Stimulated activated CD8-positive, alpha-beta memory T cell treated with anti-CD3 and anti-CD28 coated beads, Interleukin-12 subunit alpha, Interleukin-12 subunit beta, amount 100 ng/mL, for 4 hours (primary cell): ENCODE data around the gene GNB1L.
"Not testable (repeated sequence)": the region's sequence is repeated elsewhere in the genome, so short reads cannot be mapped to it uniquely, and the experiment has no call there.

Experiments
- DNase-seq: peaks from one replicate; pipeline ENCODE4 v3.0.0-alpha.2; 2020; ENCODE audit warnings: low read depth

The GNB1L gene

DNA sequence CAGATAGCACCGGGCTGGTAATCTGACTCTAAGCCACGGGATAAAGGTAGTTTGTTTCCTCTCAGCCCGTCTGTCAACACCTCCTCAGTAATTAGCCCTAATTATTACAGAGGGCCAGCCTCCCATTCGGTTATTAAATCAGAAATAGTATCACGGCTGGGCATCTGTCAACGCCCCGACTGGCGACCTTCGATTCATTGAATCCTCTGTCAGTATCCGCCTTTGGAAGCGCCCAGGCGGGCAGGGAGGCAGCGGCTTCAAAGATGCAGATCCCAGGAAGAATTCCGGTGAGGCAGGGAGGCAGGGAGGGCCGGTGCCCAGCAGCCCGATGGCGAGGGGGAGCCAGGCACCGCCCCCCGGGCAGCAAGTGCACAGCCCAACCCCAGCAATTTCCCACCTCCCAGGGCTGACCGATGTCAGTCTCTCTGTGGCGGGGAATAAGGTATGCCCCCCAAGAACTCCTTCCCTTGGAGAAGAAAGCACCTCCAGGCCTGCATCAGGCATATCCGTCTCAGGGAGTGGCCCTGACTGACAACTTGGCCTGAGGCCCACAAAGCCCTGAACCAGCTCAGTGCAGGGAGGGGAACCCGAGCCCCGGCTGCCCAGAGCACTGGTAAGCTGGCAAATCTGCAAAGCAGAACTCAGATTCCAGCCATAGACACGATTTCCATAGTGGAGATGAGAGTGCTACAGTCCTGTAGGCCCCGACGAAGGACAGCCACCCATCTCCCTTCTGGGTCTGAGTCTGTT, 11.4 kb downstream of the GNB1L start:
- DNase-seq: no peak

DNA sequence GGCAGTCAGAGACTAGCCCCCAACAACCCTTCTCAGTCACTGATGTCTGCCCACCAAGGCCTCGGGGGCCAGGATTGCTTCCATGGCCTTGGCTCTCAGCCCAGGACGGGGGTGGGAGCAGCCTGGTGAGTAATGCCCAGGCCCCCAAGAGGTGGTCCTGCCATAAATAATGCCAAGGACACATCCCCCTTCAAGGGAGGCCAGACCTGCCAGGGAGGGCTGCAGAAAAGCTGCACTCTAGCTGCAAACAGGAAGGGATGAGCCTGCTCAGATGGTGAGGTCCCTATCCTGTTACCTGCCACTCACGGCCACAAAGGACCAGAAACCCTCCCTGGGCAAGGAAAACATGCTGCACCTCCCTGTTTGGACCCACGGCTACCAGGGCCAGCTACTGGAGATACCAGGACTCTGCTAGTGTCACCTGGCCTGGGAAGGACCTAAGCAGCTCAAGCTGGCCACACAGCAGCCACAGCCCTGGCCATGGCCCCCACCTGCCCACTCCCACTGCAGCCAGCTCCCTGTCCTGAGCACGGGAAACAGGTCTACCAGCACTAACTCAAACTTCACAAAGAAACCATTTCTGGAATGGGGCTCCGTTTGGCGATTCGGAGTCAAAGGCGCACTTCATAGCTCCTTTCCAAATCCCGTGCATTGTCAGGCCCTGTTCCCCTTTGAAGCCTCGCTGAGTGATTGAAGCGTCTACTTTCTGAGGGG, 12.1 kb downstream of the GNB1L start:
- DNase-seq: no peak

DNA sequence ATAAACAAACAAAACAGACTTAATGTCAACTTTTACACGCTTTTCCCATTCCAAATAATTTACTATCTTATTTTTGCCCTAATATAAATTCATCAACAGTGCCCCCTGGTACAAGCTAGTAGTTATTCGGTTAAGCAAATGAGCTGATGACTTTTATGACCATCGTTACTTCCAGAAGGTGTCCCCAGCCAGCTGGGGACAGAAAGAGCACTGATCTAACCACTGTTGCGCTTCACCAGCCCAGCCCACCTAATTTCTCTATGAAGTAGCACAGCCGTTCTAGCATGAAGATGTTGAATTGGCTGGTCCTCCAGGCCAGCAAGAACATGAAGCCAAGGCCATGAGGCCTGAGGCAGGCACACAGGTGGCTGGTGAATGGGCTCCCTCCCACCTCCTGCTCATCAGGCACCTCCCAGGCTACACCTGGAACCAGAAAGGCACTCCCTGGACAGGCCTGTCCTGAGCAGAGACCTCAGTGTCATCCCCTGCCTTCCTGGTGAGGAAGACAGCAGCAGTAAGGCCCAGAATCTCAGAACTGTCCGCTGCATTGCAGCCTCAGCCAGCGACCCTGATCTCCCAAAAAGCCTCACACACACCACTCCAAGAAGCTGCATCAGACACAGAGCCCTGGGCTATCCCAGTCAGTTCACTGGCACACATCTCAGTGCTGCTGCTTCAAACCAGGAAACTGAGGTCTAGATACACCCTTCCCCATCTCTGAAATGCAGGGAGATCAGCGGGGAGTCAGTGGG, 12.9 kb downstream of the GNB1L start:
- DNase-seq: no peak

DNA sequence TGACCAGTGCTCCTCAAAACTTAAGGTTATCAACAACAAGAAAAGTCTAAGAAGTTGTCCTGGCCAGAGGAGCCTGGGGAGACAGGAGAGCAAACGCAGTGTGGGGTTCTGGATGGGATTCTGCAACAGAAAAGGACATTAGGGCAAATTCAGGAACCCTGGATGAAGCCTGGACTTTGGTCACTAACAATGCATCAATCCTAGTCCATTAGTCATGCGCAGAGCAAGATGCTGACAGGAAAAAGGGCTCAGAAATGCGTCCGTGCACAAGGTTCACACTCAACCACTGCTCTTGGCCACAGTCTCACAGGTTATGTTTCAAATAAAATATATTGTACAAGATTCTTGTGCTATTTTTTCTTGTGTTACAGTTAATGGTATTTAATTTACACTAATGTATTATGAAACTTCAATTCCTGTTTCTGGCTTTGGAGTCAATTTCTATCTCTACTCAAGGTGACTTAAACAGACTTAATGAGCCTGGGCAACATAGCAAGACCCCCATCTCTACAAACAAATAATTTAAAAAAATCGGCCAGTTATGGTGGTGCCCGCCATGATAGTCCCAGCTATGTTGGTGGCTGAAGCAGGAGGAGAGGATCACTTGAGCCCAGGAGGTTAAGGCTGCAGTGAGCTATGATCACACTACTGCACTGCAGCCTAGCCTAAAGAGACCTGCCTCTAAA, 13.6 kb downstream of the GNB1L start:
- no peak for DNase-seq

DNA sequence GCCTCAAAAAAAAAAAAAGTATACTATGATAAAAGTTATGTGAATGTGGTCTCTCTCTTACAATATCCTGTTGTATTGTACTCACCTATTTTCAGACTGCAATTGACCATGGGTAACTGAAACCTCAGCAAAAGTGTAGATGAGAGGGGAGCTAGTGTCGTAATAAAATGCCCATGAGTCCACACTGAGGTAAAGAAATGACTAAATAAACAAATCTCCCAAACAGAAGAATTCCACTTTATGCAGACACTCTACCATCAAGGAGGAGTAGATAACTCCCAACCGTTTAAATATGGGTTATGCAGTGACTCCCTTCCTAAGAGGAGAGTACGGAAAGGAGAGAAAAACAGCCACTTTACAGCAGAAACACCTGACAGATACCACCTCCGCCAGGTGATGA, 14.6 kb downstream of the GNB1L start:
- no peak for DNase-seq

DNA sequence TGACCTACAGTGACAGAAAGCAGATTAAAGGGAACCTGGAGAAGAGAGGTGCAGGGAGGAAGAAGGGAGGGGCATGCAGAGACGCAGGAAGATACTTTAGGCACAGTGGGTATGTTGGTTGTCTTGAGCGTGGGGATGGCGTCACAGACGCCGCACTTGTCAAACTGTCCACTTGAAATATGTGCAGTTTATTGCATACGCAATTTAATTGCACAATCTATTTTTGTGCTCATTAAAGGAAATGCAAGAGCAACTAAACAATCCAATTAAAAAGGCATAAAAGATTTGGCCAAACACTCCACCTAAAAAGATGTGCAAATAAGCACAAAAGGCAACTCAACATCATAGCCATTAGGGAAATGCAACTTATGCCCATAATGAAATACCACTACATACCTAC, 16.8 kb downstream of the GNB1L start:
- no peak for DNase-seq

DNA sequence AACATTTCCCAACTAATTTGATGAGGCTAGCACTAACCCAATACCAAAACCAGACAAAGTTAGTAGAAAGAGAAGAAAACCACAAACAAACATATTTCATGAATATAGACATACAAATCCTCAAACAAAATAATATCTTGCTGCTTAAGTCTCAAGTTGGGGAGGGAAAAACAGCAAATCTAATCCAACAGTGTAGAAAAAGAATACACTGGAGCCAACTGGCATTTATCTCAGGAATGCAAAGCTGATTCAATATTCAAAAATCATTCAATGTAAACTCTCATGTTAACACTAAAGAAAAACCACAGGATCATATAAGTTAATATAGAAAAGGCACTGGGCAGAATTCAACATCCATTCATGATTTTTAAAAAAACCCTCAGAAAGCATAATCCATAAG, 18.2 kb downstream of the GNB1L start:
- no peak for DNase-seq

DNA sequence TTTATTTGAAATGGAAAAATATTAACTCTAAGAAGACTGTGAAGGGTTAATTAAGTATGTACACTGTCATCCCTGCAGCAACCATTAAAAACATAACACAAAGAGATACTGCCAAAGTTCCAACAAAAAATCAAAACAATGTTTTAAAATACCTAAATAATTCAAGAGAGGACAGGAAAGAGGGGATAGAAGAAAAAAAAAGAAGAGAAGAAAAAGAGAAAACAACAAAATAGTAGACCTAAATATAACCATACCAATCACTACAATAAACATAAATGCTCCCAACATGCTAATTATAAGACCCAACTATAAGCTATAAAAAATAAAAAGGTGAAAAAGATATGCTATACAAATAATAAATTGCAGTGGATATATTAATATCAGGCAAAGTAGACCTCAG, 20.1 kb downstream of the GNB1L start:
- no peak for DNase-seq

DNA sequence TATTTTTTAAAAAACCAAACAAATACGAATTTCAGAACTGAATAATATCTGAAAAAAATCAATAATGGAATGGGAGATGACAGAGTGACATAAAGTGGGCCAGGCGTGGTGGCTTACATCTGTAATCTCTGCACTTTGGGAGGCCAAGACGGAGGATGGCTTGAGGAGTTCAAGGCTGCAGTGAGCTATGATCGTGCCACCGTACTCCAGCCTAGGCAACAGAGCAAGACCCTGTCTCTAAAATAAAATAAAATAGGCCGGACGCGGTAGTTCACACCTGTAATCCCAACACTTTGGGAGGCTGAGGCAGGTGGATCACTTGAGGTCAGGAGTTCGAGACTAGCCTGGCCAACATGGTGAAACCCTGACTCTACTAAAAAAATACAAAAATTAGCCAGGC, 21.3 kb downstream of the GNB1L start:
- not testable (repeated sequence) for DNase-seq

DNA sequence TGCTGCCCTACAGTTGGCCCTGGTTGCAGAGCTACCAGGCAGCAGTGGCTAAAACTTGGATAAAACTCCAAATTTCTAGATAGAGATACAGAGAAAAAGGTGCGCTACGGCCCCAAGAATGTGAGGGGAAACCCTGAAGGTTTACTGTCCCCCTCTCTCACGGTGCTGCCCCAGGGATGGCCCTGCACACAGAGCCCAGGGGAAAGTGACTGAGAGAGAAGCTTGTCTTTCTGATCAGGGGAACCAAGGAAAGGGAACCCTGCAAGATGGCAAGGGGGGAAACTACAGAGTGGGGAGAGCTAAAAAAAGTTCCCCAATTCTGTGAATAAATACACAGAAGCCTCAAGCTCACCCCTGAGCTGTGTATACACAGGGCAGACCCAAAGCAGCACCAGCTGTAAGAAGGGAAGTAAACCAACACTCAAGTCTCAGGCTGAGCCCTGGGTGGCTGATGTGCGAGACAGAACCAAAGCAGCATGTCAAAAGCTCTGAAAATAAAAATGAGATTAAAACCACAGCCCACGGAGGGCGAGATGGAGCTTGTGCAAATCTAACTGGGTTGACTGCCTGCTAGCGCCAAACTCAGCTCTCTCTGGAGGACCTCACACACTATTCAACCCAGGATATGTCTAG, 22.1 kb downstream of the GNB1L start:
- DNase-seq: no peak

DNA sequence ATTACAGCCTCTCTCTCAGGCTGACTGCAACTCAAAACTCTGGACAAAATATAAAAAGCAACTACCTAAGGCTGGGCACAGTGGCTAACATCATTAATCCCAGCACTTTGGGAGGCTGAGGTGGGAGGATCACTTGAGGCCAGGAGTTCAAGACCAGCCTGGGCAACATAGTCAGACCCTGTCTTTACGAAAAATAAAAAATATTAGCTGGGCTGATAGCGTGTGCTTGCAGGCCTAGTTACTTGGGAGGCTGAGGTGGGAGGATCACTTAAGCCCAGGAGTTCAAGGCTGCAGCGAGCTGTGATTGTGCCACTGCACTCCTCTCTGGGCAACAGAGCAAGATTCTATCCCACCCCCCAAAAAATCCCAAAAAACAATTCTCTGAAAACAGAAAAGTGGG, 22.7 kb downstream of the GNB1L start:
- not testable (repeated sequence) for DNase-seq

DNA sequence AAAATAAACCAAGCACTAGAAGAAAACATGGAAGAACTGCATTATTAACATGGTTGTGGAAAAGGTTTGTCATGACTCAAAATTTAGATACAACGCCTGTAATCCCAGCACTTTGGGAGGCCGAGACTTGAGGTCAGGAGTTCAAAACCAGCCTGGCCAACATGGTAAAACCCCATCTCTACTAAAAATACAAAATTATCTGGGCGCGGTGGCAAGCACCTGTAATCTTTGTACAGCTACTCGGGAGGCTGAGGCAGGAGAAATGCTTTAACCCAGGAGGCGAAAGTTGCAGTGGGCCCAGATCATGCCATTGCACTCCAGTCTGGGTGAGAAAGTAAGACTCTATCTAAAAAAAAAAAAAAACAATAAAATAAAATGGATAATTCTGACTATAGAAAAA, 23.7 kb downstream of the GNB1L start:
- no peak for DNase-seq

DNA sequence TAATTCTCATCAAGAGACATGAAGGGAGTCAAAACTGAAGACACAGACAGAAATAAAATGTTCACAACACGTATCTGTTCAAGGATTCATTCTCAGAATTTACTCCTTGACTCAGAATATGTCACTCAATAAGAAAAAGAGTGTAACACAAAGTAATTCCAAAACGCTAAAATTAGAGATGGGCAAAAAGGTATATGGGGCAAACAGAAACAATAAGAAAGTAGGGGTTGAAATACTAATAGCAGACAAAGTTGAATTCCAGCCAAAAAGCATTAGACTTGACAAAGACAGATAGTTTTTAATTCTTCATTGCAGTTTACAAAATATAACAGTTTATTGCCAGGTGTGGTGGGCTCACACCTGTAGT, 26.7 kb downstream of the GNB1L start:
- DNase-seq: no peak

DNA sequence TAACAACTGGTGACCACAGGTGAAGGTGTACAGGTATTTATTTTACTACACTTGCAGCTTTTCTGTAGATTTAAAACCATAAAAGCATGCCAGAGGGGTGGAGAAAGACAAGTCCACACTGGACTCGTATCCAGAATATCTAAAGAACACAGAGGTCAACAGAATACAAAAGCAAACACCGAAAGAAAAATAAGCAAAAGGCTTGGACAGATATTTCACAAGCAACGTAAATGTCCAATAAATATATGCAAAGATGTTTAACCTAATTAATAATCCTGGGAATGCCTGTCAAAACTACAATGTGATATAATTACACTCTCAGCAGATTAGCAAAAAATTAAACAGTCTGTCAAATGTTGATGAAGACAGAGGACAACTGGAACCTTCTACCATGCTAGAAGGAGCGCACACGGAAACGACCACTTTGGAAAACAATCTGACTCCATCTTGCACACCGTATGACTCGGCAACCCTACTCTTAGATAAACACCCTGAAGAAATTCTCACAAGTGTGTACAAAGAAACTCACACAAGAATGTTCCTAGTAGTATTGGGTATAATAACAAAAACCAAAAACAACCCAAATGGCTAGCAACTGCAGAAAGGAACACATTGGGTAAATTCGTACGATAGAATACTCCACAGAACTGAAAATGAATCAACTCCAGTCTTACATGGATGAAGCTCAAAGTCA, 27.2 kb downstream of the GNB1L start:
- no peak for DNase-seq

DNA sequence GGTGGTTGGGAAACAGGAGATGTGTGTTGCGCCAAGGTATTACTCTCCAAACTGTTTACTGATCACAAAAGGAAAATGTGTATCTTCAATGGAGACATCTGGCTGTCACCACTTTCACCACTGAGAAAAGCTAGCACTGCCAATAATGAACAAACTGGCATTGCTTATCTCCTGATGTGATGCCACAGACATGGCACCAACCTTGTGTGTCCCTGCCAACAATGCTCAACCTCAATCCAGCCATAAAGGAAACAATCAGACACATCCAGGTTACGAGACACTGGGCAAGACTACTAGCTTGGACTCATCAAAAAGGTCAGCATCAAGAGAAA, 28.1 kb downstream of the GNB1L start:
- no peak for DNase-seq

DNA sequence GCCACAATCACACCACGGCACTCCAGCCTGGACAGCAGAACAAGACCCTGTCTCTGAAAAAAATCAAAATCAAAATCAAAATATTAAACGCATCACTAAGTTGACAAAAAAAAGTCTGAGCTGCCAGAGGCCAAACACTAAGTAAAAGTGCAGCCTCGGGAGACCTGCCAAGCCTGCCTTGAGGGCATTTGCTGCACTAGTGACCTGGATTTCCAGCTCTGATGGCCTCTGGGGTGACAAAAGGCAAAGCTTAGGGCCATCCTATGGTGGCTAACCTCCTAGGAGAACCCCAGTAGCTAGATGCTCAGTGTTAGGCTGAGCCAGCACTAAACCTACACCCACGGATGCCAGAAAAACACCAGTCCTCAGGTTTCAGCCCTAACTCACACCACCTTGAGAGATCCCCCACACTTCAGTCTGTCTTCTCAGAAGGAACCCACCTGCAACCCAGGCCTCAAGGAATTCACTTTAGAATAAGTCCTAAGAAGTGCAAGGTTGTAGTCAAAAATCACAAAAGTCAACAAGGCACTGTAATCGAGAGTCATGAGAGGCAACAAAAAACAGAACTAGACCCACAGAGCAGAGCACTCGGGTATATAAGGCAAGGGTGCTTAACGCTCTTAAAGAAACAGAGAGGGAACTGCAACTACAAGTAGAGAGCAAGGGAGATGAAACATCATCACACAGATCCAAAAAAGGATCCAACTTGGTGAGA, 28.6 kb downstream of the GNB1L start:
- no peak for DNase-seq

DNA sequence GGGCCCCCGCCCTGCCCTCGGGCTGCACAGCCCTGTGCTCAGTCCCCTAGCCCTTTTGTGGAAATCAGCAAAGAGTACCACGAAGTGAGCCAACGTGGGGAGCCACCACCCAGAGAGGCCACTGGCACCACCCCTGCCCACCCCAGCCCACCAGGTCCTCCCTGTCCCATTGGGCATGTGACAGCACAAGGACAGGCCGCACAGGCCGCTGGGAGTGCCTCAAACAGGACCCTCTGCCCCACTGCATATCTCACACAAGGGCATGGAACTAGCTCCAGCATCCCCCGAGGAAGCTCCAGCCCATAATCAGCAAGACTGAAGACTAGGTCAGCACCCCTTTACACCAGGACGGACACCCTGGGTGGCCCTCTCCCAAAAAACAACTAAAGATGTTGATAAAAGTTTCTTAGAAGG, 29.7 kb downstream of the GNB1L start:
- DNase-seq: no peak

DNA sequence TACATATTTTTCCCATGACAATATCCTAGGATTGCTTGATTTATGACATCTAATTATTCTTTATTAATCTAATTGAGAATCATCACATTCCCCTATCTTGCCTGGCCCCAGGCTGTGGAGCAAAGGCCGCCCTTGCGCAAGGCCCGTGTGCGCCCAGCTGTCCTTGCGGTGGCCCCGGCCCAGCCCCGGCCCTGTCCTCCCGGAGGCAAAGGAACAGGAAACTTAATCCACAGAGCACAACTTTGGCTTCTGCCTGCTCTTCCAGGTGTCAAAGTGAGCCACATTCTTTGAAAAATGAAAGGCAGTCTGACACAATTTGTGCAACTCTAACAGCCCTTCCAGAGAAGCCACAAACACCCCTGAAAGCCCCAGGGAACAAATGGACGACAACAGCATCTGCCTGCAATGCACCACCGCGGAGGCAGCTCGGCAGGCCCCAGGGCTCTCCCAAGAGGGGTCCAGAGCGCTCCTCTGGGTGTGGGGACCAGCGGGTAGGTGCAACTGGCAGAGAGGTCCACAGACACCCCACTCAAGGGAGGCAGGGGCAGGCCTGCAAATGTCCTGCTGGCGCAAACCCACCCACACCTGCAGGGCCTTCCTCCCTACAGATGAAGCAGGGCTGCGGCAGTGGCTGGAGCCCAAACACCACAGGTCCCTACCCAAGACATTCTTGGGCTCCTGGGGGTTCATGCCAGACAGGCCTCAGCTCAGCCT, 30.3 kb downstream of the GNB1L start:
- no peak for DNase-seq

DNA sequence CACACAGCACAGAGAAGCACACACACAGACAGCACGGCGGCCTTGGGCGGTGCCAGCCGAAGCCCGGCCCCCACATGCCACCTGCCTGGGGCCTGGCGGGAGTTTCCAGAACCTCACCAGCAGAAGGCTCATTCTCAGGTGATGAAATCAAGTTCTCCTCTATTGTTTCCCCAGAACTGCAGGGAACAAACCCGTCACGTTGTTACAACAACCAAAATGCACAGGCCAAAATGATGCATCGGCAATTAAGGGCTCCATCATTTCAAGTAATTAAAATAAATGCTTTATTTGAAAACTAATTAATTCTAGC, 30.8 kb downstream of the GNB1L start:
- no peak for DNase-seq

DNA sequence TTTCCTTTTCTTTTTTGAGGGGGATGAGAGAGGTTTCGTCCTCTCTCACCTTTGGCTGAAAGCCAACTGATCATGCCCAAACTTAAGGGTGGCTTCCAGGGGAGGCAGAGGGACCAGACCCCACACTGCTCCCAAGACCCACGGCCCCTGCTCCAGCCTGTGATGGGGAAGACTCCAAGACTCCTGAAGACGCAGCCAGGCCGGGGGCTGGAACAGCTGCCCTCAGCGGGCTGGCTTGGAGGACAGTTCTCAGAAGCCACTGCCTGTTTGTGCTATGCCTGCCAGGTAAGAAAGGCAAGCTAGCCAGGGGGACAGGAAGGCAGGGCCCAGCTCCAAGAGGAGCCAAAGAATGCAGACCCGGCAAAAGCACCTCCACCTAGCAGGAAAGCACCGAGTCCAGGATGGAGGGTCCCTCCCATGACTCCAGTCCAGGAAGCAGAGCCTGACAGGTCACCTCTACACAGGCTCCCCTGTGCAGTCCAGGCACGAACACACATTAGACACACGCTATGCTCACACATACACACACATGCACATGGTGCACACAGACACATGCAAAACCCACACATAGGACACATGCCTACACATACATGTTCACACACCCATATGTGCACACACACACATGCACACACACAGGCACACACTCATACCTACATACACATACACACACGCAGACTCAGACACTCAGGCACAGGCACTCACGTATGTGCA, 31.3 kb downstream of the GNB1L start:
- no peak for DNase-seq
